Liver (tissue), 9 donors: ENCODE results near the gene MCF2L. TPM values are rescaled to one million over a fixed set of nuclear protein-coding genes. Genes with fewer than 3 reads are reported as not detected.

Source experiments
- DNase-seq: peaks from one replicate; pipeline ENCODE4 v3.0.0-alpha.2; 2017; ENCODE audit warnings: low spot score
- H3K27ac ChIP-seq, 2 donors: one replicate each; pipeline ENCODE4 v1.7.0; 2013; ENCODE audit warnings: inconsistent platforms in 2 of 2, low read length in 2 of 2, control low read depth in 1 of 2, low read depth in 1 of 2, mild to moderate bottlenecking in 1 of 2
- H3K27me3 ChIP-seq, 4 donors: one replicate each; pipeline versions ENCODE4 v1.6.1 to v1.7.0; 2013; ENCODE audit warnings: low read length in 3 of 4, inconsistent platforms in 1 of 4, mild to moderate bottlenecking in 1 of 4, moderate library complexity in 1 of 4; ENCODE audit not compliant: control insufficient read depth in 4 of 4, insufficient read depth in 4 of 4
- H3K36me3 ChIP-seq, 4 donors: one replicate each; pipeline versions ENCODE4 v1.6.1 to v1.7.0; 2013; ENCODE audit warnings: low read length in 3 of 4, mild to moderate bottlenecking in 3 of 4, low read depth in 1 of 4, moderate library complexity in 1 of 4; ENCODE audit not compliant: control insufficient read depth in 4 of 4, insufficient read depth in 3 of 4
- H3K4me1 ChIP-seq, 4 donors: one replicate each; pipeline versions ENCODE4 v1.6.1 to v1.7.0; 2013; ENCODE audit warnings: low read length in 3 of 4, mild to moderate bottlenecking in 3 of 4, moderate library complexity in 1 of 4; ENCODE audit not compliant: control insufficient read depth in 4 of 4, insufficient read depth in 4 of 4
- H3K4me3 ChIP-seq, 3 donors: one replicate each; pipeline versions ENCODE4 v1.6.1 to v1.7.0; 2013; ENCODE audit warnings: low read length in 3 of 3, control low read depth in 1 of 3, low read depth in 1 of 3, mild to moderate bottlenecking in 1 of 3
- H3K9ac ChIP-seq, 2 donors: one replicate each; pipeline ENCODE4 v1.7.0; 2013; ENCODE audit warnings: low read length in 2 of 2, mild to moderate bottlenecking in 2 of 2, moderate library complexity in 2 of 2, control low read depth in 1 of 2, low read depth in 1 of 2
- H3K9me3 ChIP-seq, 4 donors: one replicate each; pipeline versions ENCODE4 v1.6.1 to v1.7.0; 2013; ENCODE audit warnings: low read length in 3 of 4; ENCODE audit not compliant: control insufficient read depth in 4 of 4
- ATF3 ChIP-seq: IDR thresholded peaks from 2 replicates; pipeline ENCODE4 v1.6.1; 2016; ENCODE audit warnings: antibody characterized with exemption
- CTCF ChIP-seq: fragments of 150-350 bp; IDR thresholded peaks from 2 replicates; pipeline ENCODE4 v1.5.1; 2017; ENCODE audit warnings: improper control_type of control experiment, low read depth, low read length; ENCODE audit not compliant: missing input control
- FOXA2 ChIP-seq: IDR thresholded peaks from 2 replicates; pipeline ENCODE4 v1.6.1; 2016; ENCODE audit warnings: antibody characterized with exemption
- GABPA ChIP-seq, 2 donors: IDR thresholded peaks in 1 of 2; conservative IDR thresholded peaks in 1 of 2; 2 replicates each; pipeline ENCODE4 v1.6.1; 2016; ENCODE audit warnings: antibody characterized with exemption in 2 of 2, mild to moderate bottlenecking in 1 of 2, moderate library complexity in 1 of 2
- HNF4A ChIP-seq, 2 donors: conservative IDR thresholded peaks; 2 replicates each; pipeline ENCODE4 v1.6.1; 2016; ENCODE audit warnings: antibody characterized with exemption in 2 of 2, mild to moderate bottlenecking in 2 of 2
- HNF4G ChIP-seq: IDR thresholded peaks from 2 replicates; pipeline ENCODE4 v1.6.1; 2016; ENCODE audit warnings: antibody characterized with exemption
- JUND ChIP-seq, 2 donors: IDR thresholded peaks; 2 replicates each; pipeline ENCODE4 v1.6.1; 2016; ENCODE audit warnings: antibody characterized with exemption in 2 of 2
- RAD21 ChIP-seq, 2 donors: IDR thresholded peaks; 2 replicates each; pipeline ENCODE4 v1.6.1; 2016; ENCODE audit warnings: antibody characterized with exemption in 2 of 2, mild to moderate bottlenecking in 2 of 2
- REST ChIP-seq: IDR thresholded peaks from 2 replicates; pipeline ENCODE4 v1.6.1; 2016; ENCODE audit warnings: antibody characterized with exemption, mild to moderate bottlenecking
- SP1 ChIP-seq: IDR thresholded peaks from 2 replicates; pipeline ENCODE4 v1.6.1; 2018; ENCODE audit warnings: antibody characterized with exemption, mild to moderate bottlenecking
- TAF1 ChIP-seq: conservative IDR thresholded peaks from 2 replicates; pipeline ENCODE4 v1.6.1; 2016; ENCODE audit warnings: antibody characterized with exemption, mild to moderate bottlenecking
- ZBTB33 ChIP-seq: IDR thresholded peaks from 2 replicates; pipeline ENCODE4 v1.6.1; 2016; ENCODE audit warnings: antibody characterized with exemption
- WGBS: extraction: QIAGEN DNeasy Blood & Tissue Kit; methylation state at CpG from one replicate; pipeline ENCODE4 v1.1.7; 2013; 5-methylcytosine and 5-hydroxymethylcytosine counted together
- polyA plus RNA-seq, 2 donors: library from polyadenylated mRNA; stranded (reverse) in 1 of 2; unstranded in 1 of 2; fragments of 200-250 nt in 1 of 2; fragments of >200 nt in 1 of 2; fragmentation: Nextera tagmentation in 1 of 2; extraction: Ambion mirVana in 1 of 2; gene quantifications; one replicate each; pipeline versions ENCODE4 v1.2.1 to v1.2.3, GENCODE V29; 2013 to 2015
- total RNA-seq, 2 donors: library from RNA; depleted of rRNA; stranded (reverse); fragments of >200 nt; gene quantifications; one replicate each; pipeline ENCODE4 v1.2.3, GENCODE V29; 2014
- donor health status: healthy.
- donor health status: healthy.
- donor health status: healthy.
- donor health status: healthy.
- donor health status: healthy.

Gene MCF2L
- total and polyA plus RNA-seq, 4 donors, result 2.9 to 12.8 (median 7.1) TPM

- 90% methylated on average over 30 of the region's 30 CpGs for WGBS
Observed at GRCh38 chr13:113091211-113091771, 122.3 kb downstream of the MCF2L start.

More at GRCh38 chr13:113091211-113091771, 122.3 kb downstream of the MCF2L start:
- DNase-seq, result no peak
- H3K4me1 ChIP-seq, result no peaks in the 10 kb centered on the region
- H3K27me3 ChIP-seq, result no peaks in the 10 kb centered on the region
- H3K9ac ChIP-seq, result no peak overlapping the region
- H3K27ac ChIP-seq, result no peak overlapping the region
- no peaks in the 10 kb centered on the region for H3K9me3 ChIP-seq
- no peak for TF ChIP-seq HNF4G
- TF ChIP-seq GABPA (IDR thresholded peaks at IDR 0.05 in 1 of 2, conservative IDR thresholded peaks at IDR 0.05 in 1 of 2), result no peak
- TF ChIP-seq RAD21 (IDR thresholded peaks at IDR 0.05), result no peak
- no peak for TF ChIP-seq SP1
- no peak for TF ChIP-seq HNF4A (conservative IDR thresholded peaks at IDR 0.05)
- no peak for TF ChIP-seq FOXA2
- no peak for TF ChIP-seq CTCF
- TF ChIP-seq ZBTB33, result no peak
- no peak for TF ChIP-seq TAF1
- TF ChIP-seq JUND (IDR thresholded peaks at IDR 0.05), result no peak
- TF ChIP-seq REST, result no peak
- no peak for TF ChIP-seq ATF3
- H3K4me3 ChIP-seq, result no peak overlapping the region
- H3K36me3 ChIP-seq, result peaks cover 0 to 33% (median 5%) of the 10 kb centered on the region in 4 donors
